ENCODE measurements around the gene CACNG3.
"Not testable (repeated sequence)": the region's sequence is repeated elsewhere in the genome, so short reads cannot be mapped to it uniquely, and the experiment has no call there.

Gene CACNG3

DNA sequence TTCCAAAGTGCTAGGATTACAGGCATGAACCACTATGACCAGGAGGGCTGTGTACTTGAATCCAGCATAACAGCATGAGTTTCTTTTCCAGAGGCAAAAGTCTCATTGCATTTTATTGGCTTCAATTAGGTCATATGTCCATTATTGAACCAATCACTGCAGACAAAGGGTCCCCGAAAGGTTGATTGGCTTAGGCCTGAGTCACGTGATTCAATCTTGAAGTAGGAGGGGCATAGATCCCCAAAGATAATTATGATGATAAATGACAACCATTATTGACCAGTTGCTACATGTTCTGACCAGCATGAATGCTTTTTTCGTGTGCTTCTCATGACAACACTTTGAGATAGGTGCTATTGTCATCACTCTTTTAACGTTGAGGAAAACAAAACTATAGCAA is 25.3 kb downstream of the CACNG3 start:
- DNase-seq, result no peak

DNA sequence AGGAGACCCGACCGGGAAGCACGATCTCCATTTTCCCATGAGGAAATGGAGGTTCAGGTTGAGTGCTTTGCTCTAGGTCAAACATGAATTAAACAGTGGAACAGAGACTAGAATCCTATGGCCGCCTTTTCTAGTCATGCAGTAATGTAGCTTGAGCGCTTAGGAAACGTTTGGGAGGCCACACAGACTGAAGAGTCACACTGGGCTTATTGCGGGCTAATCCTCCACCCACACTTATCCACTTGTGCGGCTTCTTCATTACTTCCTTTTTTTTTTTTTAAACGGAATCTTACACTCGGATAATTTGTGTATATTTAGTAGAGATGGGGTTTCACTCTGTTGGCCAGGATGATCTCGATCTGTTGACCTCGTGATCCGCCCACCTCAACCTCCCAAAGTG is 26.0 kb downstream of the CACNG3 start:
- DNase-seq, result no peak

DNA sequence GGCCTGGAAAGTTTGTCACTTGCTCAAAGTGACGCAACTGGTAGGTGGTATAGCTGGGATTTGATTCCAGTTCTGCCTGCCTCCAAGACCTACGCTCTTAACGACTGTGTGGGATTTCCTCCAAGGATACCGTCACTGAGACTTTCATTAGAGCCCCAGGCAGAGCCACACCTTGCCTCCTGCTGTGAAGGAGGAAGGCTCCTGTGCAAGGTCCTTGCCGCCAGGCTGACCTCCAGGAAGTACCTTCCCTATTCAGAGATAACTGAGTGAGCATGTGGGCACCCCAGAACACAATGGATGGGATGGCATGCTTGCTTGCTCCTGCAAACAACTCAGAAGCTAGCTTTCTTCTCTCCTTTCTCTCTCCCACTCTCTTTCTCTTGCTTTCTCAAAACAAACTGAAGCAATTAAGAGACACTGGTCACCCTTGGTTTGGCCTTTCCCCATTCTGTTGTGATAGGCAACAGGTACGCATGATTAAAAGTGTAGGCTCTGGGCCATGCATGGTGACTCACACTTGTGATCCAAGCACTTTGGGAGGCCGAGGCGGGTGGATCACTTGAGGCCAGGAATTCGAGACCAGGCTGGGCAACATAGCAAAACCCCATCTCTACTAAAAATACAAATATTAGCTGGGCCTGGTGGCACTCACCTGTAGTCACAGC is 30.7 kb downstream of the CACNG3 start:
- DNase-seq, result no peak

DNA sequence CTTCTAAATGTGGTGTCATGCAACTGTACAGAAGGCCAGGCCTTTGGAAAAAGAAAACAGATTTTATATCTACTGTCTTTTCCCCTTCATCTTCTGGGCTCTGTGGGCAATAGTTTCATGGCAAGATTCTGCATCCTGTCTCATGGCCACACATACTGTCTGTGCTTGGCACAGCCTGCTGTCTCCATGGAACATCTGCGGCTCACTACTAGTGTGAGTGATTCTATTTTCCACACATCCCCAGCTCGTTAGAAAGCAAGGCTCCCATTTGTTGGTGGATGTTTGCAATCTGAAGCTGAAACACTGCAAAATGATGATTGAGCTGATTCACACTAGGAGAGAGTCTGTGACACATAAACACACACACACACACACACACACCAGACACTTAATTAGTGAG is 32.4 kb downstream of the CACNG3 start:
- no peak for DNase-seq

DNA sequence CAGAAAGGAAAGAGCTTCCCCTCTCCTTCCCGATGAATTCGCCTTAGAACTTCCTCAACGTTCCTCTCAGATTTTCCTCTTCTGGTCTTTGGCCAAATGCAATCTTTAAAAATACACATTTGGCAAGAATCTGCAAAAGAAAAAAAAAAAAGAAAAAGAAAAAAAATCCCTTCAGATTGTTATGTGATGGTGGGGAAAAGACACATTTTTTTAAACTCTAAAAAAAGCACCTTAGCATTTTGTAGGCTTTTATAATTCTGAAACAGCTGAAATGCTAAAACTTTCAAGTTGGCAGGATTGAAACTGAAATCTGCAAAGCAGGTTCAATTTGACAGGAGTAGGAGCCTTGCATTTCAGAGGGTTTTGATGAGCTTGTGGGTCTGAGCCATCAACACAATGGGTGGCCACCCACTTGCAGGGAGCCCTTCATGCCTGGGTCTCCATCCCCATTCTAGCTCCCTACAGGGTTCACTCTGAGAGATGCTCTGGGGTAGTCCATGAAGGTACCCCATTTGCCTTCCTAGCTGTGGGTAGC is 33.1 kb downstream of the CACNG3 start:
- no peak for DNase-seq

DNA sequence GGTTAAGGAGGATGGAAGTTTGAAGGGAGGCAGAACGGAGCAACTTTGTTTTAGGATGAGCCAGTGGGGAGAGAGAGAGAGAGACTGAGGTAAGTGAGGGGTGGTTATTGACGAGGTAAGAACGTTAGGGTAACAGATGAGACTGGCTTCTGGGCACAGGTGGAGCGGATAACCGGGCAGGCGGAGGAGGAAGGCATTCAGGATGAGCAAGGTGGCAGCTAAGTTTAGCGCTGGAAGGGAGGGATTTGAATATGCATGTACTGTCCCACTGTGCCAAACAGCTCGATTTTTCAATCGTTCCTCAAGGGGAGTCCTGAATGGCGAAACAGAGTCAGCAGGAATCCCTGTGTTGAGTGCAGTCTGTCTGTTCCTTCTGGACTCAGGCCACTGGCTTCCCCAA is 35.8 kb downstream of the CACNG3 start:
- no peak for DNase-seq

DNA sequence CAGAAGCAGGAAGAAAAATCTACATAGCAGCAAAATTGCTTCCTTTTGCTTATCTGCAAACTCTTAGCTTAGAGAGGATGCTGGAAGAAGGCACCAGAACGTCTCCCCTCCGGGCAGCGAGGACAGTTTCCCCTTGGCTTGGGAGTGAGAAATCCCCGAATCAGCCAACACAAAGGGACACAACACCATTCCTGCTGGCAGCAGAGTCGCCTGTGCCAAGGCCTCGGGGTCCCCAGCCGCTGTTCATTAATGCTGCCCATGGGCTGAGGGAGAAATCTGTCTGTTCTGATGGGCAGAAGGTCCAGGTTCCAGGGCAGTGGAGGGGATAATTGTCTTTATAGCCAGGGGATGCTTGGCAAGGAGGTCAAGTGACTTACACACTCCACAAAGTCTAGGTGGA is 38.0 kb downstream of the CACNG3 start:
- no peak for DNase-seq

DNA sequence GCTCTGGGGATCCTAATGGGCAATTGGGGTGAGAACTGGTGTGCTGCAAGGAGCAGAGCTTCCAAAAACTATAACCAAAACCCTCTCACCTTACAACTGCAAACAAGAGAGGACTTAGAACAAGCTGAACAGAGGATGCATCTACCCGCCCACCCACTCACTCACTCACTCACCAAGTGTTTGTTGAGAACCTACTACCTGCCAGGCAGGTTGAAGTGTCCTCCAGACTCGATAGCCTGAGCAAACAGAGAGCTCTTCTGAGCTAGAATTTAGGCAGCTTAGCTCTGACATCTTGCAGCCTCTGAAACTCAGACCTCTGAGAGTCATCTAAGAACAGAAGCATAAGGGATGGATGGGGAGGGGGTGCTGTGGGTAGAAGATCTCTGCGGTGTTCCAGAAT is 41.2 kb downstream of the CACNG3 start:
- DNase-seq, result no peak

DNA sequence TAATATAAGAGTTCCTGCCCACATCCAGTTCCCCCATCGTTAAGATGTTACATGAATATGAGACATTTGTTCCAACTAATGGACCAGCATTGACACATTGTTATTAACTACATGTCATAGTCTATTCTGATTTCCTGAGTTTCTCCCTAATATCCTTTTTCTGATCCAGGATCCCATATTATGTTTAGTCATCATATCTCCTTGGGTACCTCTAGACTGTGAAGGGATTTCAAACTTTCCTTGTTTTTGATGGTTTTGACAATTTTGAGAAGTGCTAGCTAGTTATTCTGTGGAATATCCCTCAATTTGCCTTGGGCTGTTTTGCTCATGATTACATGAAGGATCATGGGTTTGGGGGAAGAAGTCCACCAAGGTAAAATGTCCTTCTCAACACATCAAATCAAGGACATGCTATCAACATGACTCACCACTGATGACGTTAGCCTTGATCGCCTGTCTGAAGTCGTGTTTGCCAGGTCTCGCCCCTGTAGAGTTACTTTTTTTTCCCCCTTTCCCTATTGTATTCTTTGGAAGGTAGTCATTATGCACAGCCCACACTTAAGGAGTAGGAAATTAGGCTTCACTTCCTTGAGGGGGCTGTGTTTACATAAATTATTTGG is 42.5 kb downstream of the CACNG3 start:
- DNase-seq, result no peak

DNA sequence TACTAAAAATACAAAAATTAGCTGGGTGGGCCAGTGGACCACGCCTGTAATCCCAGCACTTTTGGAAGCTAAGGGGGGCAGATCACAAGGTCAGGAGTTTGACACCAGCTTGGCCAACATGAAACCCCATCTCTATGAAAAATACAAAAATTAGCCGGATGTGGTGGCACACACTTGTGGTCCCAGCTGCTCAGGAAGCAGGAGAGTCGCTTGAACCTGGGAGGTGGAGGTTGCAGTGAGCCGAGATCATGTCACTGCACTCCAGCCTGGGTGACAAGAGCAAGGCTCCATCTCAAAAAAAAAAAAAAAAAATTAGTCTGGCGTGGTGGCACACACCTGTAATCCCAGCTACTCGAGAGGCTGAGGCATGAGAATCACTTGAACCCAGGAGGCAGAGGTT is 44.6 kb downstream of the CACNG3 start:
- DNase-seq, result not testable (repeated sequence)

DNA sequence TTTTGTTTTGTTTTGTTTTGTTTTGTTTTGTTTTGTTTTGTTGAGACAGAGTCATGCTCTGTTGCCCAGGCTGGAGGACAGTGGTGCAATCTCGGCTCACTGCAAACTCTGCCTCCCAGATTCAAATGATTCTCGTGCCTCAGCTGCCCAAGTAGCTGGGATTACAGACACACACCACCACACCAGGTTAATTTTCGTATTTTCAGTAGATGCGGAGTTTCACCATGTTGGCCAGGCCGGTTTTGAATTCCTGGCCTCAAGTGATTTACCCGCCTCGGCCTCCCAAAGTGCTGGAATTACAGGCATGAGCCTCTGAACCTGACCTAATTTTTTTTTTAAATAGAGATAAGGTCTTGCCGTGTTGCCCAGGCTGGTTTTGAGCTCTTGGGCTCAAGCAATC is 46.5 kb downstream of the CACNG3 start:
- DNase-seq, result no peak

DNA sequence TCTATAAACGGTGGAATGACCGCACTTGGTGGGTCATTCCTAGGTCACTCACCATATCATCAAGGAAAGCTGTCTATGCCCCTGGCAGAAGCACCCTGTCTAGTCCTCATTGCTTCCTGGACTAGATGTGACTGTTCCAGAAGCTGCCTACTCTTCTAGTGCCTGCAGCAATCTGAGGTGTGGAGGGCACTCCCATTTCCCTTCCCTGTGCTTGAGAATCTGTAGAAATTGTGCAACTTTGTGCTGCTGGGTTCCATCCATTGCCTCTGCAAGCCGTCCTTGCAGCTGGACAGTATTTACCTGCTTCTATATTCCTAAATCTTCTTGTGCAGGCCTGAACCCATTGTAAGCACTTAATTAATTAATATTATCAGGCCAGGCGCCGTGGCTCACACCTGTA is 52.1 kb downstream of the CACNG3 start:
- no peak for DNase-seq

DNA sequence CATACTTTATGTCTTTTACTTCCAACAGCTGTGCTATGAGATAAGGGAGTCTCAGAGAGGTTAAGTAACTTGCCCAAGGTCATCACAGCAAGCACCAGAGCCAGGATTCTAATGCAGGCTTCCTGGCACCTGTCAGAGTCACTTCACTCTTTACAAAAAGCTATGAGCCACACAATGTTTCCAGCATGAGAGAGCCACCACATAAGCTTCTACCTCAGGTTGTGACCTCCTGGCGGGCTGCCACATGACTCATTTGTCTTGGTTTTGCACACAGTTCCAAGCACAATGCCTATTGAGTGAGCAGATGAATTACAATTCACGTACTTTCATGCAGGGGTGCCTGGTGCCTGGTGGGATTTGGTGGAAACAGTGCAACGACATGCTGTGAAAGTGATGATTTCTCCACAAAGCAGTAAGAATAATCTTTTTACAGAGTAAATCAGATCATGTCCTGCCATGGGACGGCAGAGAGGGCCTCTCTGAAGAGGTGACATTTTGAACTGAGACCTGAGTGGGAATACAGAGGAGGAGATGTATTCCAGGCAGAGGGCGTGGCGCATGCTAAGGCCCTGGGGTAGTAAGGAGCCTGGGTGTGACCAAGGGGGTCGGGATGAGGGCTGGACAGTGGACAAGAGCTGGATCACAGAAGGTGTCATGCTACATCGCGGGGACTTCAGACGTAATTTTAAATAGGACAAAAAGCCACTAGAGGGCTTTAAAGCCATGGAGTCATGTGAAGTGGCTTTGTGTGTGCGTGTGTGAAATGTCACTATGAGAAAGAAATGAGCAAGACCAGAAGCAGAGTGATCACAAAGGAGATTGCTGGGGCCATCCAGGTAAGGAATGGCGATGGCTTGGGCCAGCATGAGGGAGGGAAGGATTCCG is 53.4 kb downstream of the CACNG3 start:
- DNase-seq, result no peak

DNA sequence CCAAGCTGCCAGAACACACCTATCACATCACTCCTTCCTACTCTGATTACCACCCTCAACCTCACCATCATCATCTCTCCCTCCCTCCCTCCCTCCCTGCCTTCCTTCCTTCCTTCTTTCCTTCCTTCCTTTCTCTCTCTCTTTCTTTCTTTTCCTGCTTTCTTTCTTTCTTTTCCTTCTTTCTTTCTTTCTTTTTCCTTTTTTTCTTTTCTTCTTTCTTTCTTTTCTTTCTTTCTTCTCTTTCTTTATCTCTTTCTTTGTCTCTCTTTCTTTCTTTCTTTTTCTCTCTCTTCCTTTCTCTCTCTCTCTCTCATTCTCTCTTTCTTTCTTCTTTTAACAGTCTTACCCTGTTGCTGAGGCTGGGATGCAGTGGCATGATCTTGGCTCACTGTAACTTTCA is 59.2 kb downstream of the CACNG3 start:
- DNase-seq, result no peak

DNA sequence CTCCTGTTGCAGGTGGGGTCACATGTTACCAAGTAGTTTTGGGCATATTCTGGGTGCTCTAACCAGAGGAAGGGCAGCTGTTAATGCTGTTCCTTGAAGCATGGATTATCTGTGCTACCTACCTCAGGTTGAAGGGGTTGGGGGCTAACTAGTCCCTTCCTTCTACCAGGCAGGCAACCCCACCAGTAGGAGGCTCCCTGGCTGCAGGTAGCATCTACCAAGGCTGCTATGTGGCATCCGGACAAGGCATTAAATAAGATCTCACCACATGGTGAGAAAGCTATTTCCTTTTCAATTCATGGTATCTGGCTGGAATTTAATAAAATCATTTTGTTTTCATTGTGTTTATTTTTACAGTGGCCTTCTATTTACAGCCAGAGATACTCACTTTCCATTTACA is 62.5 kb downstream of the CACNG3 start:
- no peak for DNase-seq

DNA sequence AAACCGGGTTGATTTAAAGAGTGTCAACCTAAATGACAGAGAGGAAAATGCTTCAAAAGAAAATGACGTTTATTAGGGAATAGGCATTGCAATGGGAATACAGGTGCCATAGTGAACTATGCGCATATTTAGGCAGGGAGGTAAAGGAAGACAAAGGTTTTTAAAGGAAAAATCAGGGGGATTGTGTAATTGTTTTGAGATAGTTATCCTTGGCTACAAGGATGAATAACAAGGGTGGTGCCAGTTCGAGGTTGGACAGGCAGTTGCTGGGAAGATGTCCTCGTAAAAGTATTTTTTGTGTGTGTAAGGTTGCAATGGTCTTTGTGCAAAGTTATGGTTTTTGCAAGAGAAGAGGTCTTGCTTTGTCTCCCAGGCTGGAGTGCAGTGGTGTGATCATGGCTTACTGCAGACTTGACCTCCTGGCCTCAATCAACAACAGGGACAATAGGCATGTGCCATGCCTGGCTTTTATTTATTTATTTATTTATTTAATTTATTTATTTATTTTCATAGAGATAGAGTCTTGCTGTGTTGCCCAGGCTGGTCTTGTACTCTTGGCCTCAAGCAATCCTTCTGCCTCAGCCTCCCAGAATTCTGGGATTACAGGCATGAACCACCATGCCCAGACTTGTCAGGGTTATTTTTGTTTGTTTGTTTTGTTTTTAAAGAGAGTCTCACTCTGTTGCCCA is 63.1 kb downstream of the CACNG3 start:
- no peak for DNase-seq

DNA sequence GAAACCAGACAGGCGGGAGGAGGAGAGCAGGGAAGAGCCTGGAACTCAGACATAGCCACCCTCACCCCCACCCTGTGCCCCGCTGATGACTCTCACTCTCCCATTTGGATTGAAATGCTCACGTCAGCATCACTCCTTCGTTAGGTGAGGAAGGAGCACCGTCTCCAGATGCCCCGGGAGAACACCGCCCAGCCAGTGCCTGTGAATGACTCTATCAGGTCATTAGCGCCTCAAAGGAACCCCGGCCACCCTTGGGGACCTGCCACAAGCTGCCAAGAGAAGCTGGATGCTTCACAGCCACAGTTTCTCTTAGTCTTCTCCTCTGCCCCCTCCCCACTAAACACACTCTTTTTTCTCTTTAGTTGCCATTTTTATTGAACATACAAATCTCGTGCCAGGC is 66.0 kb downstream of the CACNG3 start:
- no peak for DNase-seq

DNA sequence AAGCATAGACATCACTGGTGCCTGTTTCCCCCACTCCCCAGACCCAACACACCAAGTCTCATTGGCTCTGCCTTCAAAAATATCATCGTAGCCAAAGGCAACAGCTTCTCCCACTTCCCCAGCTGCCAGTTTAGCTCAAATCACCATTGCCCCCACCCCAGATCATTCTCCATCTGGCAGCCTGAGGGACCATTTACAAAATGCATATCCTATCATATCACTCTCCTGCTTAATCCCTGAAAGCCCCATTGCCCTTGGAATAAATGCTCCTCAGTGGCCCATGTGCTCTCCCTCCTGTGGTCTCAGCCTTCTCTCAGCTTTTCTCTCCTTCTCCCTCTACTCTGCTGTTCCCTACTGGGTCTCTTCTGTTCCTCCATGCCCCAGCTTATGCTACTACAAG is 68.3 kb downstream of the CACNG3 start:
- DNase-seq, result no peak

DNA sequence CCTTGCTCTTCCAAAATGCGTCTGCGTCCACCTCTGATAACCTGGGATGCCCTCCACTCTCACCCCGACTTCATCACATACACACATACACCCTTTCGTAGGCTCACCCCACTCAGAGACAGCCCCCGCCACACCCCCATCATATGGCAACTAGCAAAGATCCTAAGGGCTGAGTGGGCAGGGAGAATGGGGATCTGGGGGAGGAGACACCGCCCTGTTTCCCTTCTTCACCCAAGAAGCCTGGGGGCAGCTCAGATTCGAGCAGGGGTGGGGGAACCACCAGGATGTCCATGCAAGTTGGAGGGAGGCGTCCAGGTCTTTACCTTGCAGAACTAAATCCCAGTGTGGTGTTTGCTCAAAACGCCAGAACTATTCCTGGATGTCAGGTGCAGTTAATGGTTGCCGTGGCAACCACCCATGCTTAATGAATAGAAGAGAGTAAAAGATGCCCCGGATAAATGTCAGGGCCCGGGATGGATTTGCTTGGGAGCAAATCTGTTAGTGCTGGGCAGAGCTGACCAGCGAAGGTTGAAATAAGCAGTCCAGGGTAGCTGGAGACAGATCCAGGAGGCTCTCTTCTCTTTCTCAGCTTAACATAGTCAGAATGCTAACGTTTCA is 72.8 kb downstream of the CACNG3 start:
- no peak for DNase-seq

DNA sequence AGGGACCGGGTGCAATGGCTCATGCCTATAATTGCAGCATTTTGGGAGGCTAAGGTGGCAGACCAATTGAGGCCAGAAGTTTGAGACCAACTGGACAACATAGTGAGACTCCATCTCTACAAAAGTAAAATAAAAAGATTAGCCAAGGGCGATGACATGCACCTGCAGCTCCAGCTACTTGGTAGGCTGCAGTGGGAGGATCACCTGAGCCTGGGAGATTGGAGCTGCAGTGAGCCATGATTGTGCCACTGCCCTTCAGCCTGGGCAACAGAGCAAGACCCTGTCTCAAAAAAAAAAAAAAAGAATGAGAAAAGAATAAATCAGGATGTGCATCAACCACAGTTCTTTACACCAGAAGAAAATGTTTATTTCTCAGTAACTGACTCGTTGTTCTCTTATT is 76.0 kb downstream of the CACNG3 start:
- no peak for DNase-seq

DNA sequence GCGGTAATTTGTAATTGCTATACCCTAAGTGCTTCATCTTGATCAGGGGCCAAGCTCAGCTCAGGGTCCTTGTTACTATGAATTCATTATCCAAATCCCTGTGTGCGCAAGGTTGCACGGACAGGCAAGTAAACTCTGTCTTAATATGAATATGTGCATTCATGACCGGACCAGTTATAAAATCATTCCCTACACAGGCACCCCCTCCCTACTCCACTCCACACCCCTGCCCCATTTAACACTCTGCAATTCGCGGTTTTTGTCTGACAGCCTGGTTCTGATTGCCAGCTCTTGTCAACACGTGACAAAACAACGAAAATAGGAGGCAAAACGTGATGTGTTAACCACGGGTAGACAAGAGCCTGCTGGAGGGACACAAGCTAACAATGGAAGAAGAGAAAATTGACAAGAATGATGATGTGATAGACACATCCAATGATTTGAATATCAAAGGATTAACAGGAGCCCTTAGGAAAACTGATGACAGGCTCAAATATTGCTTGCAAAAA is 76.5 kb downstream of the CACNG3 start:
- DNase-seq, result no peak

DNA sequence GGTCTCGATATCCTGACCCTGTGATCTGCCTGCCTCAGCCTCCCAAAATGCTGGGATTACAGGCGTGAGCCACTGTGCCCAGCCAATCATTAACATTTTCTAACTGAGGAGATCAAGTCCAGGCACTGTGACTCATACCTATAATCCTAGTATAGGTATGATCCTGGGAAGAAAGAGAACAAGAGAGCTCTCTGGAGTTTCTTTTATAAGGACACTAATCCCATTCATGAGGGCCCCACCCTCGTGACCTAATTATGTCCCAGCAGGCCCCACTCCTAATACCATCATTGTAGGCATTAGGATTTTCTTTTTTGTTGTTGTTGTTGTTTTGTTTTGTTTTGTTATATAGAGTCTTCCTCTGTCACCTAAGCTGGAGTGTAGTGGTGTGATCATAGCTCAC is 80.4 kb downstream of the CACNG3 start:
- no peak for DNase-seq

DNA sequence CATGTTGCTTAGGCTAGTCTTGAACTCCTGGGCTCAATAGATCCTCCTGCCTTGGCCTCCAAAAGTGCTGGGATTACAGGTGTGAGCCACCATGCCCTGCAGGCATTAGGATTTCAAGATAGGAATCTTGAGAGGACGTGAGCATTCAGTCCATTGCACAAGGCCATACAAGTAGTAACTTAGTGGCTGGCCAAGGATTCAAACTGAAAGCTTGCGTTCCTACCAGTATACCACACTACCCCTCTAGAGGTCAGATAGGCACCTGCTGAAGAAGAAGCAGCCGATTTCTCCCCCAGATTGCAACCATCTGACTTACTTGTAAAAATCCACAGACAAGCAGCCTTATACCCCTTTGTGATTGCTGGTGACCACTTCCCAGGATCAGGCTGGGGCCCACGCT is 80.9 kb downstream of the CACNG3 start:
- DNase-seq, result no peak

Measured in kidney glomerular epithelial cell (primary cell).